GM06990 (cell line): ENCODE results near the gene INPP5A.
"Not testable (repeated sequence)": the region's sequence is repeated elsewhere in the genome, so short reads cannot be mapped to it uniquely, and the experiment has no call there.

Experiments
- DNase-seq: peaks from one replicate; pipeline ENCODE4 v3.0.0-alpha.2; 2011; ENCODE audit not compliant: insufficient read length; ENCODE audit errors: extremely low read depth
- H3K27me3 ChIP-seq: replicated peaks from 2 replicates; pipeline ENCODE4 v1.6.0; 2011; ENCODE audit warnings: low read length; ENCODE audit not compliant: control insufficient read depth, insufficient read depth
- H3K36me3 ChIP-seq: 2 replicates; pipeline ENCODE4 v1.5.1; 2011; ENCODE audit warnings: low read length; ENCODE audit not compliant: control insufficient read depth, insufficient read depth
- H3K4me3 ChIP-seq: replicated peaks from 2 replicates; pipeline ENCODE4 v1.5.1; 2011; ENCODE audit warnings: low read depth, mild to moderate bottlenecking, control low read depth, low read length
- TF ChIP-seq, protein P1 (sequence below): IDR thresholded peaks from 2 replicates; pipeline ENCODE4 v1.5.1; 2011; ENCODE audit warnings: low read length, control low read depth, mild to moderate bottlenecking, inconsistent platforms; ENCODE audit not compliant: insufficient read depth, poor library complexity, severe bottlenecking

Gene INPP5A

GRCh38 chr10:132764108-132764507, 226.5 kb downstream of the INPP5A start:
- Histone ChIP-seq H3K27me3 (no peaks in the 10 kb centered on the region), H3K4me3 (no peak overlapping the region), H3K36me3 (no peaks in the 10 kb centered on the region)
- DNase-seq: no peak
- TF ChIP-seq, protein P1, sequence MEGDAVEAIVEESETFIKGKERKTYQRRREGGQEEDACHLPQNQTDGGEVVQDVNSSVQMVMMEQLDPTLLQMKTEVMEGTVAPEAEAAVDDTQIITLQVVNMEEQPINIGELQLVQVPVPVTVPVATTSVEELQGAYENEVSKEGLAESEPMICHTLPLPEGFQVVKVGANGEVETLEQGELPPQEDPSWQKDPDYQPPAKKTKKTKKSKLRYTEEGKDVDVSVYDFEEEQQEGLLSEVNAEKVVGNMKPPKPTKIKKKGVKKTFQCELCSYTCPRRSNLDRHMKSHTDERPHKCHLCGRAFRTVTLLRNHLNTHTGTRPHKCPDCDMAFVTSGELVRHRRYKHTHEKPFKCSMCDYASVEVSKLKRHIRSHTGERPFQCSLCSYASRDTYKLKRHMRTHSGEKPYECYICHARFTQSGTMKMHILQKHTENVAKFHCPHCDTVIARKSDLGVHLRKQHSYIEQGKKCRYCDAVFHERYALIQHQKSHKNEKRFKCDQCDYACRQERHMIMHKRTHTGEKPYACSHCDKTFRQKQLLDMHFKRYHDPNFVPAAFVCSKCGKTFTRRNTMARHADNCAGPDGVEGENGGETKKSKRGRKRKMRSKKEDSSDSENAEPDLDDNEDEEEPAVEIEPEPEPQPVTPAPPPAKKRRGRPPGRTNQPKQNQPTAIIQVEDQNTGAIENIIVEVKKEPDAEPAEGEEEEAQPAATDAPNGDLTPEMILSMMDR: no peak

DNA sequence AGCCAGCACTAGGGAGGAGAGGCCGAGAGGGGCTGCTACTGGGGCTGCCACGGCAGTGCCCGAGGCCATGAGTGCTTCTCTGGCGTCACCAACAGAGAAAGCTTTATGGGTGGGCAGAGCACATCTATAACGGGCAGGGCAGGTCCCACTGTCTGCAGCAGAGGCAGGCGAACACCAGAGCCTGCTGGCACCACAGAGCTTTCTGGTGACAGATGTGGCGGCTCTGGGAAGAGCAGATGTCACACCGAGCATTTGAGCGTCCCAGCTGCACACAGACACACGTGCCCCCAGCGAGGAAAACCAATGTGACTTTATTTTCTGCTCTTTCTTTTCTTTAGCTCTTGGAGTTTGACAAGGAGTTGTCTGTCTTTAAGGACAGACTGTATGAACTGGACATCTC, 227.8 kb downstream of the INPP5A start:
- no peak for DNase-seq
- no peaks in the 10 kb centered on the region for H3K36me3 ChIP-seq
- no peaks in the 10 kb centered on the region for H3K27me3 ChIP-seq
- H3K4me3 ChIP-seq: no peak overlapping the region
- TF ChIP-seq, protein P1: no peak

DNA sequence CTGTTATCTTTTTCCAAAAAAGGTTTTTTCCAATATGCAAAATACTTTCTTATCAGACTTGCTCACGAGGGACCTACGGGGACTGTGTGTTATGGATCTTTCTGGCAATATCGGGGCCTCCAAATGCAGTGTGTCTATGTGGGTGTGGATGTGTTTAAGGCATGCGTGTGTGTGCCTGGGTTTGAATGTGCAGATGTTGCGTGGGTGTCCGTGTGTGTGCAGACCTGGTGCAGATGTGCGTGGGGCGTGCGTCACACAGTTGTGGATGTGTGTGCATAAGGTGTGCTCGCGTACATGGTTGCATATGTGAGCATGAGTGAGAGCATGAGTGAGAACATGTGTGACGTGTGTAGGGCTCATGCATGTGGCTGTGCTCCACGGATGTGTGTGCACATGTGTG, 228.7 kb downstream of the INPP5A start:
- Histone ChIP-seq H3K36me3 (no peaks in the 10 kb centered on the region), H3K27me3 (no peaks in the 10 kb centered on the region), H3K4me3 (no peak overlapping the region)
- no peak for DNase-seq
- TF ChIP-seq, protein P1: no peak

DNA sequence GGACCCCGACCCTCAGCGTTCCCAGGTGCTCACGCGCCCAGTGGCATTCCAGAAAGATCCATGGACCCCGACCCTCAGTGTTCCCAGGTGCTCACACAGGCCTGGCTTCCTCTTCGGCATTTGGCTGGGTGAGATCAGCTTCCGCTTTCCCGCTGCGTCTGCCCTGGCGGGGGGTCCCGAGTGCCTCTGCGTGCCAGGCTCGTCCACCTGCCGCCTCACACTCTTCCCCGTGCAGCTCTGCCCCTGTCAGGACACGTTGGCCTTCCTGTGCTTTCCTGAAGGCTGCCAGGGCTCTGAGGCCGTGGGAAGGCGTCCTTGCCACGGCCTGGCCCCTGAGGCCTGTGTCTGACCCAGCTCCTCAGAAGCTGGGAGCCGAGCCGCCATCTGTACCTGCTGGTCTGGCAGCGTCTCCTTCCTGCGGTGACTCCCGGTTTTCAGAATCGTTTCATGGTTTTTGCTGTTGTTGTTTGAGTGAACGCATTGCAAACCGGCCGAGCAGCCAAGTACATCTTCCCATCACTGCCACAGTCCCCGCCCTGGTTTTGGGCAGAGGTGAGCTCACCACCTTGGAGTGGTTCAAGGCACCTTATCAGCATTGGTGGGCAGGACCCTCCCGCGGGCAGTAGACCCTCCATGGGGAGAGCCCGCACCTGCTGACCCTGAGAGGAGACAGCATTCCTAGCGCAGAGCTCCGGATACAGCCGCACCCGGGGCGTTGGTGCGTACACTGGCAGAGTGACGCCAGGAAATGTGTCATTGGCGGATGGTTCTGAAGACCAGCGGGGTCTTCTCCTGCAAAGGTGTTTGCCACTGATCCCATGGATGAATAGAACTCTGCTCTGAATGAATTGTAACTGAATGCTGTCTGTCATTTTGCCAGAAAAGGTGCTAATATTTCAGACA, 231.0 kb downstream of the INPP5A start:
- no peaks in the 10 kb centered on the region for H3K36me3 ChIP-seq
- TF ChIP-seq, protein P1: no peak
- no peak for DNase-seq

DNA sequence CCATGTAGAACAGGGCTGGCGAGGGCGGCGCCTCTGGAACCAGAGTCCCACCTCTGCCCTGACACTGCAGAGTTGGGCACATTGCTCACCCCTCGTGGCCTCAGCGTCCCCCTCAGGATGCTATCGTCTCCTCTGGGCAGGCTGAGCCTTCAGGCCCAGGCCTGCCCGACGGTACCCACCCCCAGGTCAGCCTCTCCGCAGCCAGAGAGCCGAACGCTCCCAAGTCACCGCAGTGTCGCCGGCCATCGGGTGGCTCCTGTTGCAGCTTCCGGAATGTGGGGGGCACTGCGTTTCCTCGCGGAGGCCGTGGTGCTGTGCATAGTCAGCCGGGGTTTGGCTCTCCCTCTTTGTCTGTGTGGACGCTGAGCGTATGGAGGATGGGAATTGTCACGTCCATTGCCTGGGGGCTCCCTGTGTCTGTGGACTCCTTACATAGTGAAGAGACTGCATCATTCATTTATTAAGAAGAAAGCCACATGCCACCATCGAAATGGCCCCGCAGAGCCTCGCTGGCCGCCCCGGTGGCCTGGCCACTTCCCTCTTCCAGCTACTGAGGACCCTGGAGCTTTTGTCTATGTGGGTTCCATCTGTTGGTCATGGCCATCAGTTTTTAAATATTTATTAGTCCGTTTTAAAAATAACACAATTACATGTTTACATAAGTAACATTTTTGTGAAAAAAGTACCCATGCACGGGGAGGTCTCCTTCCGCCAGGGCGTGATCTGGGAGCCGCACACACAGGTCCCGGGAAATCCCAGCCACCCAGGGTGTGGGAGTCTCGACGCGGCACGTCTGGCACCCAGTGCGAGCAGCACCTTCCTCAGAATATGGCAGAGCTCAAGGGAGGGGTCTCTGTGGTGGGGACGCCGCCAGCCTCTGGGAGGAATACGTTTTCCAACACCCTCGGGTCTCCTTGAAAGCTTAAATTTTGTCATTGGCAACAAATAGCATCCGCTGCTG, 232.8 kb downstream of the INPP5A start:
- H3K27me3 ChIP-seq: no peaks in the 10 kb centered on the region
- DNase-seq: no peak
- H3K4me3 ChIP-seq: no peak overlapping the region
- TF ChIP-seq, protein P1: no peak
- H3K36me3 ChIP-seq: no peaks in the 10 kb centered on the region

More for the DNA sequence above, 231.0 kb downstream of the INPP5A start:
- Histone ChIP-seq H3K4me3 (no peak overlapping the region), H3K27me3 (no peaks in the 10 kb centered on the region)

- not testable (repeated sequence) for H3K4me3 ChIP-seq, H3K27me3 ChIP-seq, DNase-seq, H3K36me3 ChIP-seq
These were observed 235.2 kb downstream of the INPP5A start for GRCh38 chr10:132772816-132773215.
